Subcutaneous adipose tissue (tissue), 4 donors: ENCODE results near the gene SUGCT. TPM values are rescaled to one million over a fixed set of nuclear protein-coding genes. Genes with fewer than 3 reads are reported as not detected.

Source experiments
- total RNA-seq, 4 donors: library from RNA; depleted of rRNA; stranded (reverse); fragments of >200 nt; gene quantifications; one replicate each; pipeline ENCODE4 v1.1.0, GENCODE V29; 2016
- TF ChIP-seq, protein P1 (sequence below): fragments of 450-650 bp; IDR thresholded peaks from one replicate; pipeline ENCODE4 v1.5.1; 2016; ENCODE audit warnings: low read depth, mild to moderate bottlenecking, control low read depth, antibody characterized with exemption, moderate library complexity

SUGCT gene
- total RNA-seq, 4 donors from 2014 or later: 1.1 to 3.1 (median 1.8) TPM

DNA sequence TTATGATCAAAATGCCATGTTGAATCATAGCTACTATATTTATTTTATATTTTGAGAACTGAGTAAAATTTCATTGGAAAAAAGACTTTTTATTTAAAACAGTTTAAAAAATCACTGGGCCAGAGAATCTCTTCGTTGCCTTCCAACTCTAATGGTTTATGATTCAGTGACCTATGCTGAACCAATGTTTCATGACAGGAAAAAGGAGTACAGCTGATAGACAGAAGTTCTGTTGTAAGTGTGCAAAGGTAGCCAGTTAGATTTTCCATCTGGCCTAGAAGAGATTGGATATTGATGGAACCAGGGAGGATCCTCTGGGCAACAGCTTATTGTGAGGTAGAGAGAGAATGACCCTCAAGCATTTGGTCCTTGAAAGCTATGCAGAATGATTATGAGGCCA lies 745.8 kb downstream of the SUGCT start:
- TF ChIP-seq, protein P1, sequence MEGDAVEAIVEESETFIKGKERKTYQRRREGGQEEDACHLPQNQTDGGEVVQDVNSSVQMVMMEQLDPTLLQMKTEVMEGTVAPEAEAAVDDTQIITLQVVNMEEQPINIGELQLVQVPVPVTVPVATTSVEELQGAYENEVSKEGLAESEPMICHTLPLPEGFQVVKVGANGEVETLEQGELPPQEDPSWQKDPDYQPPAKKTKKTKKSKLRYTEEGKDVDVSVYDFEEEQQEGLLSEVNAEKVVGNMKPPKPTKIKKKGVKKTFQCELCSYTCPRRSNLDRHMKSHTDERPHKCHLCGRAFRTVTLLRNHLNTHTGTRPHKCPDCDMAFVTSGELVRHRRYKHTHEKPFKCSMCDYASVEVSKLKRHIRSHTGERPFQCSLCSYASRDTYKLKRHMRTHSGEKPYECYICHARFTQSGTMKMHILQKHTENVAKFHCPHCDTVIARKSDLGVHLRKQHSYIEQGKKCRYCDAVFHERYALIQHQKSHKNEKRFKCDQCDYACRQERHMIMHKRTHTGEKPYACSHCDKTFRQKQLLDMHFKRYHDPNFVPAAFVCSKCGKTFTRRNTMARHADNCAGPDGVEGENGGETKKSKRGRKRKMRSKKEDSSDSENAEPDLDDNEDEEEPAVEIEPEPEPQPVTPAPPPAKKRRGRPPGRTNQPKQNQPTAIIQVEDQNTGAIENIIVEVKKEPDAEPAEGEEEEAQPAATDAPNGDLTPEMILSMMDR: no peak

DNA sequence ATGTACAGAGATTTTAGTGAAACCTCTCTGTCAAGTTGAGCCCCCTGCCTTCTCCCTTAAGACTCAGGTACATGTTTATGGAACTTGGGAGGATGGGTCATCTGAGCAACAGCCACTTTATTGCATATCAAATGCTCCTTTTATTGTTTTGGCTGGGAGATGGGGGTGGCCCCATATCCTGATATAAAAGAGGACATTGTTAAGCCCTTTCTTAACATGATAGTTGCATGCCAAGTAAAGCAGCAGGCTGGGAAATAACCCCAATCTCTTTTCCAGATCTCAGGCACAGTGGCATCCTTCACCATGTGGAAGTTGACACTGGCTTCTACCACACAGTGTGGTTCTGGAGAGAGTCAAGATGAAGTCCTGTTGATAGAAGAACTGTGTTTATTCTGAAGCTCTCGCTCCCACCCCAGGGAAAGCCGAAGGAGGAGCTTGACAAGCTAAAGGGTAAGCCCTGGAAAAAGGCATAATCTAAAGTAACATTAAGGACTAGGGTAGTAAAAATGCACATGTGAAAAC lies 746.7 kb downstream of the SUGCT start:
- TF ChIP-seq, protein P1: no peak

DNA sequence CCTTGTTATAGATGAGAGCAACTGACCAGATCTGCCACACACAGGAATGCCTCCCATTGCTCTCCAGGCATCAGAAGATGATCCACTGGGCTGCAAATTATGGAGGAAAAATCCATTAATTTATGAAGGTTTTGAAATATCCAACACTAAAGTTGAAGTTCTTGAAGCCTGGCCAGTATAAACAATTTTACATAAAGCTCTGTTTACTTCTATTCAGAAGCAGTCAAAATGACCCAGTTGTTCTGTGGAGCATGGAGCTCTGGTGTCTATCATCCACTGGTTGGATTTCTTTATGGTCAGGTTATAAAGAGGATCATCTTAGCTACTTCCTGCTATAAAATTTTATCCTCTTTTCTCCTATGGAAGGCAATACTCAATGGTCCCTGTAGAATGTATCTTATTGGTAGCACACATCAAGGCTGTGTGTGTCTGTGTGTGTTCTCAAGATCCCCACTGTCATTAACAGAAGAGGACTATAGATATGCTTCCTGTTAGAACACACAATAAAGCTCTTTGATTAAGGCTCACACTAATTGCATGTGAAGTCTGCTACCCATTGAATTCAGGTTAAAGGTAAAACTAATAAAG lies 747.4 kb downstream of the SUGCT start:
- TF ChIP-seq, protein P1: no peak

DNA sequence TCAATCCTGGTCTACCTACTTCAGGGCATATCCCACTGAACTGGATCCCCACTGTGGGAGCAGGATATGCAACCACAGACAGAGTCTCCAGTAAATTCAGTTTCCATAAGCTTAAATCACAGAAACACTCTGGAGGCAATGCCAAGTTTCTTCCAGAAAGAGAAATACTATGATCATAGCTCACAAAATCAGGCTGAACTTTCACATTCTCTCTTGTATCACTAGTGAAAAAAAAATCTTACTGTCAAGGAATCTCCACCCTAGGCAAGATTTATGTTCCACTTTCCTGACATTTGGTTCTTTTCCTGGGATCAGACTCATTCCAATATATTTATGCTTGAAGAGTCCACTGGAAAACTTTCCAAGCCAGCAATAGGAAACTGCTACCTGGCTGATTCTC lies 749.0 kb downstream of the SUGCT start:
- TF ChIP-seq, protein P1: no peak

DNA sequence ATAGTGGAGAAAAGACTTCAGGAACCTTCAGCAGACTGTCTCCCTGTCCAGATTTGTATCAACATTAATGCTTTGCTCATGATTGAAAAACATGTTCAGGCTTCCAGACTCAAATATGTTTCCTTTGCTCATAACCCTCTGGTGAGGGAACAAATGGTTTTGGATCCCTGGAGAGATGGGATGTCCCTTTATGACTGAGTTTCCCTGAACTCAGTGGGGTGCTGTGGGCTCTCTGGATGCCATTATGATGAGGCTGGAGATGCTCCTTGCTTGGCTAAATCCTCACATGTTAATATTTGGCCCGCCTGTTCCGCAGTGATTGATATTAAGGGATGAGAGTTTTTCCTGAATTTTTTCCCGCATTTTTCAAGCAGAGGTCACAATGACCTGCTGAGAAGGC lies 749.4 kb downstream of the SUGCT start:
- TF ChIP-seq, protein P1: no peak

DNA sequence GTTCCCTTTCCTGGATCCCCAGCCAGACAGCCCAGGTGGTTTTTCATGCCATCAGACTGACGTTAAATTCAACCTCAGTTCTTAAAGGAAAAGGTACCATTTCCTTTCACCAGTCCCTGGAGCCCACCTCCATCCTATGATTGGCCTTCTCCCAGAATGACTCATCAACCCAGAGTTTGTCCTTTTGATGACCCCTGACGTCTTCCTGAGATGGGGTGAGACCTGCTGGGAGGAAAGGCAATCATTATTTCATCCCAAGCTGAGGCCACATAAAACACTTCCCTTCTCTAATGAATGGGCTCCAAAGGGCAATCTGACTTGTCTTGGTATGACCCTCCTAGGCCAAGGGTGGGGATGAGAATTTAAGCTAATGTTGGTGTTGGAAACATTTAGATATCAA lies 750.7 kb downstream of the SUGCT start:
- TF ChIP-seq, protein P1: no peak

DNA sequence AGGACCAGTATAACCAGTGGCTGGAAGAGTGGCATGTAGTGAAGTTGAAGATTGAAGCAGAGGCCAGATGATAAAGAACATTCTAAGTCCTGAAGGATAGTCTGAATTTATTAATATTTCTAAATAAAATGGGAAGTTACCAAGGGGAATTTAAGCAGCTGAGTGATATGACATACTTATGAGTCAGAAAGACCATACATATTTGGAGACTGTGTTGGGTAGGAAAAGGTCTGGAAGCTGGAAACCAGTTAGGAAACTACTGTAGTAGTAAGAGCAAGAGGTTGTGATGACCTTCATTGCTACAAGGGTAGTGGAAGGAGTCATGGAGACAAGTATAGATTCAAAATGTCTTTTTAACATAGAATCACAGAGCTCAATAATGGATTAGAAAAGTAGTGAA lies 752.3 kb downstream of the SUGCT start:
- TF ChIP-seq, protein P1: no peak
